ENCODE data around the gene CNNM1. TPM values are rescaled to one million over a fixed set of nuclear protein-coding genes. Genes with fewer than 3 reads are reported as not detected.

The CNNM1 gene
- total RNA-seq, 1 donor from 2014 or later: not detected

DNA sequence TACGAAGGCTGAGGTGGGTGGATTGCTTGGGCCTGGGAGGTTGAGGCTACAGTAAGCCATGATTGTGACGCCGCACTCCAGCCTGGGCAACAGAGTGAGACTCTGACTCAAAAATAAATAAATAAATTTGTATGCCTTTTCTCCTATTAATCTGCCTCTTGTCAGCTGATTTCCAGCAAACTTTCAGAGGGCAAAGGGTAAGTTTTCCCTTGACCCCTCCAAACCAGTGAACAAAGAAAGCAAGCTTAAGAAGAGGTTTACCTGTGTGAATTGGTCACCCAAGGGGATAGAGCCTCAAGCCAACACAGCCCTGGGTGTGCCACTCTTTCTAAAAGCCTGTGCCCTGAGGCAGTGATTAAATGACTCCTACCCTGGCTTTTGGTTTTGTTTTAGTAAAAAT lies 70.5 kb downstream of the CNNM1 start:
- intact Hi-C loops (cut with DNase I): no loop called here
- DNase-seq (ENCODE audit: low spot score) (no peak), ATAC-seq (no peak)

DNA sequence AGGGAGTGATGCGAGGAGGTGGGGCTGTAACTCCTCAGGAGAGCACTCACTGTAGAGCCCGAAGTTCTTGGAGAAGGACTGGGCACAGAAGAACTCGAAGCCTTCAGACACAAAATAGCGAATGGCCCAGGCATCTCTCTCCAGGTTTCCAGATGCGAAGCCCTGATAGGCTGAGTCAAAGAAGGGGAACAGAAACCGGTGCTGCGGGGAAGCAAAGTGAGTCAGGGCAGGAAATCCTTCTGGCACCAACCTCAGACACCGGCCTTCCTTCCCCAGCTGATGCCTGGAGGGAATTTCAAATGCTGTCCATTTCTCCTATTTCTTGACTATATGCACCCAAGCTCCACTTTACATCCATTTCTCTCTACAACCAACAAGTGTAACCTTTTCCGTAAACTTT lies 74.5 kb downstream of the CNNM1 start:
- DNase-seq (ENCODE audit: low spot score): no peak
- no peak for ATAC-seq
- intact Hi-C loops (cut with DNase I): no loop called here

DNA sequence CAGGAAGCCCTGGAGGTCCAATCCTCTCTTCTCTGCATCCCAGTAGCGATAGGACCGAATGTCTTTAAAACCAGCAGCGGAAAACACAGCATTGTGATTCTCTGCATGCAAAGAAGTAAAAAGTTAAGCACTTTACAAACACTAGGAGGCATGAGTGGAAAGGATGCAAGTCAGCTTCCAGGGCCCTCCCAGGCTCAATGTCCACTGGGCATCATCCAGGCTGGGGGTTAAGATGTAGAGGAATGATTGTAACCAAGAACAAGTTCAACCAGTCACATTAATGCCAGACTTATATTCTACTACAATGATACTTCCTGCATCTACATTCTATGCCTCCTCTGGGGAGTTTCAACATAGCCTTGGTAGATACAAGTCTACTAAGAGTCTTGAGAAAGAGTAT lies 77.0 kb downstream of the CNNM1 start:
- no peak for ATAC-seq
- DNase-seq (ENCODE audit: low spot score): no peak
- intact Hi-C loops (cut with DNase I): no loop called here

DNA sequence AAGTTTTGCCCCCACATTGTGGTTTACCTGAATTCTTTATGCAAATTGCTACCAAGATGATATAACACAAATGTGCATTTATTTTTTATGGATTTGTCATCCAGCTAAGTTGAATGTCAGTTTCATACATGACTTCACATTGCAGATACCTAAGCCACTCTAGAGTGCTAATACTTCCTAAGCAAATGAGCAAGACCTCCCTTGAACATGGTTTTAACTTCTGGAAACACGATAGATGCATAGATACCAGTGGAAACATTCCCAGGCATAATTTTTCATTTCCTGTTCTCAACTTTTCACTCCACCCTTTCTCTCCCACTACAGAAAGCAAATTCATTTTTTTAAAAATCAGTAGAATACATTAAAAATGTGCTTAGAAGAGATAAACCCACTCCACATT lies 81.0 kb downstream of the CNNM1 start:
- no peak for DNase-seq (ENCODE audit: low spot score)
- intact Hi-C loops (cut with DNase I): no loop called here

DNA sequence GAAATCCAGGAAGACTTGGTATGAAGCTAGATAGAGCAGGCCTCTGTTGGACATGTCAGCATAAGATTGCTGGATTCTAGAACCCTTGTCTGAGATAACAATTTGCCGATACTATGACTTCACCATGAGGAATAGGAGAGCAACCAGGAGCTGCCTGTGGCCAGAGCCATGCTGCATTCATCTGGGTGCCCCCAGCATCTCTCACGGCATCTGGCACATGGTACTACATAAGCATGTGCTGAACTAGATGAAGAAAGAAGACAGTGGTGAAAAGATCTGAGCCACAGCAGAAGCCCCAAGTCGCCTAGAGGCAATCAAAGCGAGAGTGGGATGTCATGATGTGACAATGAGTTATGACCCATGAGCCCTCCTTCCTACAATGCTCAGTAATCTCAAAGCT lies 81.7 kb downstream of the CNNM1 start:
- DNase-seq (ENCODE audit: low spot score) (no peak), ATAC-seq (no peak)
- intact Hi-C loops (cut with DNase I): no loop called here

More for the DNA sequence above, 81.0 kb downstream of the CNNM1 start:
- ATAC-seq: no peak

DNA sequence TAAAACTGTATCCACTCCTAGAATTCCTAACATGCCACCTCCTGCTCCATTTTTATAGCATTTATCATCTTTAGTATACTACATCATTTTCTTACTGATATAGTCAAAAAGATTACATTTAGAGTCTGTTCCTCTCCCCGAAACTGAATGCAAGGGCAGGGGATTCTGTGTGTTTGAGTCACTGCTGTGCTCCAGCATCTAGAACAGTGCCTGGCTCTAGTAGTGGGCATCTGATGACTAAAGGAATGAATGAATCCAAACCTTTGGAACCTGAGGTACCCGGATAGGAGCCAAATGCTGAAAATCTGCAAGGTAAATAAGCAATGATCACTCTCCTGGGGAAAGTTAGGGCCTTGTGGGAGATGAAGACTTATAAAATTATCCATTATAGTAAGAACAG lies 82.4 kb downstream of the CNNM1 start:
- intact Hi-C loops (cut with DNase I): no loop called here
- DNase-seq (ENCODE audit: low spot score): no peak
- no peak for ATAC-seq

DNA sequence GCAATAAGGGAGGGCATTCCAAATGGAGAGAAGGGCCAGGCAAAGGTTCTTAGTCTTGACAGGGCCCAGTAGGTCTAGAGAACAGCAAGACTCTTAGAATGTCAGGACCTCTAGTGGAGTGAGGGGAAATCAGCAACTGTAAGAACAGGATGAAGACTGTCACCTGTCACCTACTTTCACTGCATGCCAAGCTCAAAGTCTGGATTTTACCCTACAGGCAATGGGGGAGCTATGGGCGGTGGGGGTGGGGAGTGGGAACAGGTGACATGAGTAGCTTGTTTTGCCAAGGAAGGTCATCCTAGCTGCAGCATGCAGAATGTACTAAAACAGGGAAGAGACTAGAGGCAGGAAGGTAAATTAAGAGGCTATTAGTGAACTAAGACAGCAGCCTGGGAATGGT lies 82.9 kb downstream of the CNNM1 start:
- no peak for ATAC-seq
- intact Hi-C loops (cut with DNase I): no loop called here
- no peak for DNase-seq (ENCODE audit: low spot score)

DNA sequence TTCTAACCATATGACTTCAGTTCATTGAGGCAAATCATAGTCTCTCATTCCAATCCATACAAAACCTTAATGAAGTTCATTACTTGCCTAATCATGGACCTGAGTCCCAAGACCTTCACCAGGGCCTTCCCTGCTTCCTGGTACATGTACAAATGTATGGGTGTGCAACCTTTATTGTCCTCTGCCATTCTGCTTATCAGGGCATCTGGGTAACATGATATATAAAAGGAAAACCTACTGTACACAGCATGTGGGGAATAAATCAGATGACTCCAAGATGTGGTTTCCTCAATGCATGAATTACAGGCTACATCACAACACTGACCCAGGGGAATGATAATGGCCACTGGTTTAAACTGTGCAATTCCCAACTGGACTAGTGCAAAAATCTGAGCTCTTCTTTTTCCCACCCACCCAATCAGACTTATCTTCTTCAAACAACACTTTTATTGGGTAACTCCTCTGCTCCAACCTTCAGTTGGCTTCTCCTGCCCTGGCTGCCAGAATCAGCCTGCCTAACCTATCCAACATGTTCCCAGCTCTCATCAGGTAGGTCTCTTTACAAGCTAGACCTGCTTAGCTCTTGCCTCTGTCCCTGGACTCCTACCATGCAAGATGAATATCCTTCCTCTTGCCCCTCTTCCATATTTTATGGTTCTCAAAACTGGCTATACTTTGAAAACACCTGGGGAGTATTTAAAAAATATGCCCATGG lies 89.9 kb downstream of the CNNM1 start:
- no peak for ATAC-seq
- no peak for DNase-seq (ENCODE audit: low spot score)
- intact Hi-C loops (cut with DNase I): no loop called here

DNA sequence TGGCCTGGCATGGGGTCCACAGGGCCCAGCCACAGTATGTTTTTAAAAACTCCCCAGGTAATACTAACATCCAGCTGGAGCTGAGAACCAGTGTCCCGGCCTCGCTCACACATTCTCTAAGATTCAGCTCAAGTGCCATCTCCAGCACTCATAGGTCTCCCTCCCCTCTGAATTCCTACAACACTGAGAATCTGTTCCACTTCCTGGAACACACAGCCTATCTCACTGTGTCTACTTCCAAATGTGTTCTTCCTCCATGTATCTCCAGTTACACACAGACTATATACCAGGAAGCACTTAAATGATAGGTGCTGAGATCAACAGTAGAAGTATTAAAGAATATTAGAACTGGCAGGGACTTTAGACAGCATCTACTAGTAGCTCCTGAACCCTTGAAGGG lies 90.5 kb downstream of the CNNM1 start:
- DNase-seq (ENCODE audit: low spot score): no peak
- no peak for ATAC-seq
- intact Hi-C loops (cut with DNase I): no loop called here

DNA sequence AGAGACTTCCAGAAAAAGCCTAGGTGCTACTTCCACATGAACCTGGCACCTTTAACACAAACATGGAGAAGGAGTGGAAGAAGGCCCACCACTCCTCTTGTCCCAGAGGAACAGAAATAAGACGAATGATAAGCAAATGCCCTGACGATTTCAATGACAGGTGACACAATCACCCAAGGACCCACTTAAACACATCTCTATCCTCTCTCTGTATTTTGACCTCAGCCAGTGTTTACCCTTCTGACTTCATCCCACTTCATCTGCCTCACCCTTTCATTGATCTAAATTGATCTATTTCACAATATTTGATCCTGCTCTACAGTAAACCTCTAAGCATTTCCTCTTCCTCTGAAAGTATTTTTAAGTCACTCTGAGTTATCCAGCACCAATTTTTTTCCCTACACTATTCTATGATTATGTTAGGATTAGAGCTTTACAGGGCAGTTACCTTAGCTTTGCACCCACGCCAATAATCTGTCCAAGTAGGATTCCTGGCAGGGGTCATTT lies 92.1 kb downstream of the CNNM1 start:
- intact Hi-C loops (cut with DNase I): no loop called here
- DNase-seq (ENCODE audit: low spot score) (no peak), ATAC-seq (no peak)

DNA sequence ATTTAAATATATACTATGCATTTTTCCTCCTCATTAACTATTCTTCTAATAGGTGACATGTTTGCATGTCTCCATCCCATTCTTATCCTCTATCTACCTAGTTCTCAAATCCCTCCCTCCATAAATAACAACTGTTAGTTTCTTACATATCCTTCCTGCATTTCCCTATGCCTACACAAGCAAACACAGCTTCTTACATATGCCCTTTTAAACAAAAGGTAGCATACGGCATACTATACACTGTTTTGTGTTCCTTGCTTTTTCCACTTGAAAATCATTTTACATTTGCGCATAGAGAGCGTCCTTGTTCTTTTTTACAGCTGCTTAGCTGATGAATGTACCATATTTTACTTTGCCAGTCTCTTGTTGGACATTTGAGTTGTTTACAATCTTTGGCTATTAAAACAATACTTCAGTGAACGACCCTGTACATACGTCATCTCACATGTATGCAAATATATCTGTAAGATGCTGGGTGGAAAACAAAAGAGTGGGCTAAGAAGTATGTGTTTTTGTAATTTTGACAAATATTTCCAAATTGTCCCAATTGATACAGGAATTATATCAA lies 93.5 kb downstream of the CNNM1 start:
- no peak for DNase-seq (ENCODE audit: low spot score)
- ATAC-seq: no peak
- intact Hi-C loops (cut with DNase I): no loop called here

DNA sequence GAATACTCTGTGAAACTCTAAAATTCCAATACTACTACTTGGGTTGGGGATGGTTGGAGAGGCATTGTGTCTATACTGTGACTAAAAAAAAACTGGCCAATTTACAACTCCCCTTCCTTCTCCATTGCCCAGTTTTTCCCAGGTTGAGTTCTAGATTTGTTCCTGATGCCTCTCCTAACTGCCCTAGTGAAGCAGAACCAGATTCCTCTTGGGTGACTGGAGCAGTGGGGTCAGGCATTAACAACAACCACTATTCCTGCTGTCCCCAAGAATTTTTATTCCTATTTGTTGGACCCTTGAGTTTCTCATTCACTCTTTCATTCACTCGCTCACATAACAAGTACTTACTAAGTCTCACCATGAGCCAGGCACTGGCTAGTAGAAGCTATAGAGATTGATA lies 95.5 kb downstream of the CNNM1 start:
- intact Hi-C loops (cut with DNase I): no loop called here
- ATAC-seq (no peak), DNase-seq (ENCODE audit: low spot score) (no peak)

DNA sequence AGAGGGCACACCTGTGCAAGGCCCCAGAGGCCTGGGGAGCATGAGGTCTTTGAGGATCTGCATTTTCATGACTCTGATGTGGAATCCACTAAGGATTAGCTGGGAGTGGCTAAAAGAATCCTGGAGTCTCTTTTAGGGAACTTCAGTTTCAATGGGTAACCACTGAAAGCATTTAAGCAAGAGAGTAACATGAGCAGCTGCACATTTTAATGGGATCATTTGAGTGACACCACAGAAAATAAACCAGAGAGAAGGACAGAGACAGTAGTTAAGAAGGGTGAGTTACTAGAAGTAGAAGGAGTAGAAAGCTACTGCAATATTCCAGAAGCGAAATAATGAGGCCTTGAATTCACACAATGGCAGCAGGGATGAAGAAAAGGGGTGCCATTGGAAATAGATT lies 96.0 kb downstream of the CNNM1 start:
- intact Hi-C loops (cut with DNase I): no loop called here
- no peak for DNase-seq (ENCODE audit: low spot score)
- no peak for ATAC-seq

DNA sequence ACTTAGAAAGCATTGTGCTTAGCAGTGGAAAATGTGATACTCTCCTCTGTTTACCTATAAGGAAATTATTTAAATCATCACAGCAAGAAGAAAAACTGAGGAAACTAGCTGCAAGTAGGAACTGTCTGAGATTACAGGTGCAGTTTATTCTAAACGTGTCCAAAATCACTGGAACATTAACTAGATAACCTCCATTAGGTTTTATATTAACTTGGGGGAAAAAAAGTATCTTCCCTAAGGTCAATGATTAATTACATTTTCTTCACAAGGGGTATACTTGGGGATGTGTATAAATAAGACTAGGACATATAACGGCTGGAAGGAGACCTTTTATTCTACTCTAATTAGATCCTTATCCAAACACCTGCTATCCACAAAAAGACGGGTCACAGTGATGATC lies 97.5 kb downstream of the CNNM1 start:
- intact Hi-C loops (cut with DNase I): no loop called here

DNA sequence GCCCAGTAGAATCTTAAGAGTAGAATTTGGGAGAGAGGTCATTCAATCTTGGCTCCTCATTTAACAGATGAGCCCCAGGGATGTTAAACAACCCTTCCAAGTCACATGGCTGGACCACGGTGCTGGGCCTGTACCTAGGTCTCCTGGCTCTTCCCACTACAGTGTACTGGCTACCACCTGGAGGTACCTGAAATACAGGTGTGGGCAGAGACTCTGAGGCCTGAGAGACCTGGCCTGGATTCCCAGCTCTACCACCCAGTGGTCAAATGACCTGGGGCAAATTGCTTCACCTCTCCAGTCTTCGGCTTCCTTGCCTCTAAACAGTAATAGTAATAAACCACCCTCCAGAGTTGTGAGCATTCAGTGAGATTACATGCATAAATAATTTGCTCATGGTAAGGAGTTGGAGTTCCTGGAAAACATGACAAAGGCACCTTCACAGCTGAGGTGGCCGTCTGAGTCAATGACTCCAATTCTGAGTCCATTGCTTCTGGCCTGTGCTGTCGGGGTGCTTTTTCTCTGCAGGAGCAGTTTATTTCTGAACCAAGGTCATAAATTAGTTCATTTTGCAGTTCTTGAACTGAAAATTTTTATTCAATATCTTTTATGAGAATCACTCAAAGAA lies 98.5 kb downstream of the CNNM1 start:
- DNase-seq (ENCODE audit: low spot score) (no peak), ATAC-seq (no peak)
- intact Hi-C loops (cut with DNase I): no loop called here

More for the DNA sequence above, 97.5 kb downstream of the CNNM1 start:
- ATAC-seq (no peak), DNase-seq (ENCODE audit: low spot score) (no peak)

DNA sequence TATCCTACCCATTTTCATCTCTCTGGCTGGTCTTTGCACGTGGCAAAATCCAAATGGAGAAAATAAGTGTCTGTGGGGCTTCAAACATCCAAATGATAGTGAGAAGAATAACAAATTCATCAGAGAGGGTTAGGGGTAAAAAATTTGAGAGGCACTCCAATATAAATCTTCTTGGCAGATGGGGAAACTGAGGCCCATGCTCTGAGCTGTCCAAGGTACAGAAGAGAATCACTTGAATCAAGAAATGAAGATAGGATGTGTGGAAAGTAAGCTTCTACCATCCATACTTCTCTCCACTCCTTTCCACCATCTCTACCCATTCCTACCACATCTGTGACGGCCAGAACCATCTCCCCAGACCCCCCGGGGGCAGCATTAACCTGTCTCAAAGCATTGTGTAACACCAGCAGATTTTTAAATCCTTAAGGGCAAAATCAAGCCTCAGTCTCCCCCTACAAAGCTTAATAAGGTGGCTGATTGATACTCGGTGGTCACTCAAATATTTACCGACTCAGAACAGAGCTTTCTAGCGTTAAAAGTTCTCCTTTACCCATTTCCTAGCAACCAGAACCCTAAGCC lies 100.5 kb downstream of the CNNM1 start:
- intact Hi-C loops (cut with DNase I): loop anchor here (5.0 kb wide), 1 partner anchor 183 kb away; no protein-coding TSS in a partner anchor
- ATAC-seq (no peak), DNase-seq (ENCODE audit: low spot score) (no peak)

DNA sequence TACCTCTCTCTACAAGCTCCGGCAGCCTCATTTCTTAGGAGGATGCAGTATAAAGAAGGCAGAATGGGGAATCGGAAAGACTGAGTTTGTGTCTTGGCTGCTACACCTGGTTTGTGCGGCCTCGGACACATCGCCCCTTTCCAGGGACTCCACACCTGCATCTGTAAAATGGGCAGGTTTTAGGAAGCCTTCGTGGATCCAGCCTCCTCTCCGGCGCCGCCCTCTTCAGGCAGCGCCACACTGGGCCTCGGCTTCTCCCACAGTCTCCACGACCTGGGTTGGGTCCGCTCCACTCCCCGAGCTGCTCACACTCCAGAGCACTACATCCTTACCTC lies 100.9 kb downstream of the CNNM1 start:
- intact Hi-C loops (cut with DNase I): loop anchor here (5.0 kb wide), 1 partner anchor 182 kb away; no protein-coding TSS in a partner anchor
- no peak for DNase-seq (ENCODE audit: low spot score)
- ATAC-seq: peak; percentile 25

DNA sequence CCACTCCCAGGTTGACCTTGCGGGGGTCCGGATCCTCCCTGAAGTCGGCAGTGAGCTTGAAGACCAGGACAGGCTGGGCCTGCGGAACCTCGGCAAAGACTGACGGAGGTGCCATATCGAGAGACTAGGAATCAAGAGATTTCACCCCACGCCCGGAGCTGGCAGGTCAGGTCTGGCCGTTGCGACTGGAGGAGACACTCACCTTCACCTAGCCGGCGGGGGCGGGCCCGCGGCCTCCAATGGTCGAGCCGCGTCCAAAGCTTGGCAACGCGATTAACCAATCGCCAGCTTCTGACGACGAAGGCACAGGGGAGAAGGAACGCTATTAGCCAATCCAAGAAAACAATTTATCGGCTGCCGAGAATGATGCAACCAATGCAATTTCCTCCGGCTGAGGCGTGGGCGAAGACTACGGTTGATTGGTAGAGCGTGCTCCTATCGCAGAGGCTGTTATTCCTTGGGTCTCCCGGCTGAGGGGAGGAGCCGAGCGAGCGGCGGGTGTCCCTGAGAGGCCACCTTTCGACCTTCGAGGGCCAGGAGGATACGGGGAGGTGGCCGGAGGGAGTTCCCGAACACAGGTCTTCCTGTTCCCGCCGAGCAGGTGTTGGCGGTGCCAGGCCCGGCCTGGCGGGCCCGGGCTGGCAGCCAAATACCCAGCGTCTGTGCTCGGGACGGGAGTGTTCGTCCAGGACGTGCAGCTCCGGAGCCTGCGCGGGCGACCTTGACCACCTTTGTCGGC lies 101.5 kb downstream of the CNNM1 start, which contains the start of gene GOT1:
TSS of gene GOT1 (minus strand) at position 174 of the 739 bp plus-strand sequence. CDS start at position 115, 59 bp downstream.
- DNase-seq (ENCODE audit: low spot score) (peak; percentile 96), ATAC-seq (peak; percentile 99)
- intact Hi-C loops (cut with DNase I): loop anchor here (5.0 kb wide), 1 partner anchor 182 kb away; no protein-coding TSS in a partner anchor

DNA sequence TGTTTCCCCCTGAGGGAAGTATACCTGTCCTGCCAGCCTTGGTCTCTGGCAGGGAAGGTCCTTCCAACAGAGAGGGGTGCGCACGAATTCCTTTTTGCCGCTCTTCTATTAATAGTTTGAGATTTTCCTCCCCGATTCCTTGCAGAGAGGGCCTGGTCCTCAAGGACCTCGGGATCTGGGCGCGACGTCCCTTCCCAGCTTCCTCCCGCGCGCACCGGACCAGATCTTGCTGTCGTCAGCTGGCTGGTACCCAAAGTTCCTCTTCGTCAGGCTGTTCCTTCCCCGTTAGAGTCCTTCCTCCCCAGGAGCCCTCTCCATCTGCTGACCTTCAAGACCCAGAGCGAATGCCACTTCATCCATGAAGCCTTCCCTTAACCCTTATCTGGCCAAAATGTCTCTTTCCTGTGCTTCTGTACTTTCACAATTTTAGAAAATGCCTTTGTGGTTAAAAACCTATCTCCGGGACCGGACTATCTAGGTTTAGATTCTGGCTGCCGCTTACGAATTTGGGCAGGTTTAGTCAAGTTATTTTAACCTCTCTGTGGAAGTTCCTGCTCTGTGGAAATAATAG lies 102.1 kb downstream of the CNNM1 start:
- intact Hi-C loops (cut with DNase I): loop anchor here (5.0 kb wide), 1 partner anchor 181 kb away; no protein-coding TSS in a partner anchor
- DNase-seq (ENCODE audit: low spot score) (peak; percentile 83), ATAC-seq (peak; percentile 67)
